ENCODE measurements around the gene GKAP1.

GKAP1 gene

GRCh38 chr9:83708515-83709158 lies 108.9 kb downstream of the GKAP1 start:
- Histone ChIP-seq H3K79me2 (ENCODE audit: insufficient read depth, low read length) (peaks cover 39% of the 10 kb centered on the region), H3K27ac (ENCODE audit: low read depth, low read length, poor library complexity, severe bottlenecking) (peak overlapping the region; percentile 84), H3F3A (ENCODE audit: insufficient read depth, low read length) (no peaks in the 10 kb centered on the region), H3K9me3 (ENCODE audit: low read length) (no peaks in the 10 kb centered on the region), H3K27me3 (ENCODE audit: insufficient read depth, low read length) (no peaks in the 10 kb centered on the region), H3K4me1 (ENCODE audit: insufficient read depth, low read length, severe bottlenecking) (peaks cover 35% of the 10 kb centered on the region), H2AFZ (ENCODE audit: low read length) (no peak overlapping the region), H3K4me3 (ENCODE audit: low read depth, low read length, poor library complexity, severe bottlenecking) (peak overlapping the region; percentile 97), H4K20me1 (ENCODE audit: insufficient read depth, low read length) (no peaks in the 10 kb centered on the region), H3K9me2 (ENCODE audit: low read depth, low read length) (no peaks in the 10 kb centered on the region), H3K9ac (ENCODE audit: low read length) (peak overlapping the region; percentile 98), H3K36me3 (ENCODE audit: insufficient read depth, low read length) (peaks cover 21% of the 10 kb centered on the region), H3K4me2 (ENCODE audit: low read length) (peak overlapping the region; percentile 74)
- TF ChIP-seq EZH2 (IDR thresholded peaks at IDR 0.05; ENCODE audit: borderline replicate concordance, low read length) = no peak
- TF ChIP-seq, protein P1, sequence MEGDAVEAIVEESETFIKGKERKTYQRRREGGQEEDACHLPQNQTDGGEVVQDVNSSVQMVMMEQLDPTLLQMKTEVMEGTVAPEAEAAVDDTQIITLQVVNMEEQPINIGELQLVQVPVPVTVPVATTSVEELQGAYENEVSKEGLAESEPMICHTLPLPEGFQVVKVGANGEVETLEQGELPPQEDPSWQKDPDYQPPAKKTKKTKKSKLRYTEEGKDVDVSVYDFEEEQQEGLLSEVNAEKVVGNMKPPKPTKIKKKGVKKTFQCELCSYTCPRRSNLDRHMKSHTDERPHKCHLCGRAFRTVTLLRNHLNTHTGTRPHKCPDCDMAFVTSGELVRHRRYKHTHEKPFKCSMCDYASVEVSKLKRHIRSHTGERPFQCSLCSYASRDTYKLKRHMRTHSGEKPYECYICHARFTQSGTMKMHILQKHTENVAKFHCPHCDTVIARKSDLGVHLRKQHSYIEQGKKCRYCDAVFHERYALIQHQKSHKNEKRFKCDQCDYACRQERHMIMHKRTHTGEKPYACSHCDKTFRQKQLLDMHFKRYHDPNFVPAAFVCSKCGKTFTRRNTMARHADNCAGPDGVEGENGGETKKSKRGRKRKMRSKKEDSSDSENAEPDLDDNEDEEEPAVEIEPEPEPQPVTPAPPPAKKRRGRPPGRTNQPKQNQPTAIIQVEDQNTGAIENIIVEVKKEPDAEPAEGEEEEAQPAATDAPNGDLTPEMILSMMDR (IDR thresholded peaks at IDR 0.05; ENCODE audit: low read length) = peak; percentile 58

GRCh38 chr9:83707768-83708514 lies 109.6 kb downstream of the GKAP1 start, which contains the start of gene UBQLN1:
TSS of gene UBQLN1 (minus strand) at chr9:83707958. CDS start at chr9:83707679, 279 bp downstream.
- peaks cover 46% of the 10 kb centered on the region for H3K79me2 ChIP-seq (ENCODE audit: insufficient read depth, low read length)
- no peaks in the 10 kb centered on the region for H3K9me3 ChIP-seq (ENCODE audit: low read length)
- no peak within 1 kb of the TSS for H2AFZ ChIP-seq (ENCODE audit: low read length)
- no peaks in the 10 kb centered on the region for H3K27me3 ChIP-seq (ENCODE audit: insufficient read depth, low read length)
- H3K4me2 ChIP-seq (ENCODE audit: low read length) = peak within 1 kb of the TSS; percentile 74
- H3F3A ChIP-seq (ENCODE audit: insufficient read depth, low read length) = no peaks in the 10 kb centered on the region
- H3K27ac ChIP-seq (ENCODE audit: low read depth, low read length, poor library complexity, severe bottlenecking) = peak within 1 kb of the TSS; percentile 84
- no peaks in the 10 kb centered on the region for H4K20me1 ChIP-seq (ENCODE audit: insufficient read depth, low read length)
- H3K9ac ChIP-seq (ENCODE audit: low read length) = peak within 1 kb of the TSS; percentile 98
- peaks cover 21% of the 10 kb centered on the region for H3K36me3 ChIP-seq (ENCODE audit: insufficient read depth, low read length)
- no peaks in the 10 kb centered on the region for H3K9me2 ChIP-seq (ENCODE audit: low read depth, low read length)
- H3K4me3 ChIP-seq (ENCODE audit: low read depth, low read length, poor library complexity, severe bottlenecking) = peak within 1 kb of the TSS; percentile 97
- no peak for TF ChIP-seq EZH2 (IDR thresholded peaks at IDR 0.05; ENCODE audit: borderline replicate concordance, low read length)
- TF ChIP-seq, protein P1 (IDR thresholded peaks at IDR 0.05; ENCODE audit: low read length) = no peak
- peaks cover 42% of the 10 kb centered on the region for H3K4me1 ChIP-seq (ENCODE audit: insufficient read depth, low read length, severe bottlenecking)

GRCh38 chr9:83707518-83707767 lies 110.1 kb downstream of the GKAP1 start:
- Histone ChIP-seq H3K4me2 (ENCODE audit: low read length) (peak overlapping the region; percentile 74), H3K4me3 (ENCODE audit: low read depth, low read length, poor library complexity, severe bottlenecking) (peak overlapping the region; percentile 97), H3K4me1 (ENCODE audit: insufficient read depth, low read length, severe bottlenecking) (peaks cover 47% of the 10 kb centered on the region), H3K9me3 (ENCODE audit: low read length) (no peaks in the 10 kb centered on the region), H3K27ac (ENCODE audit: low read depth, low read length, poor library complexity, severe bottlenecking) (peak overlapping the region; percentile 84), H4K20me1 (ENCODE audit: insufficient read depth, low read length) (no peaks in the 10 kb centered on the region), H3F3A (ENCODE audit: insufficient read depth, low read length) (no peaks in the 10 kb centered on the region), H3K79me2 (ENCODE audit: insufficient read depth, low read length) (peaks cover 50% of the 10 kb centered on the region), H3K27me3 (ENCODE audit: insufficient read depth, low read length) (no peaks in the 10 kb centered on the region), H2AFZ (ENCODE audit: low read length) (no peak overlapping the region), H3K9ac (ENCODE audit: low read length) (peak overlapping the region; percentile 98), H3K36me3 (ENCODE audit: insufficient read depth, low read length) (peaks cover 21% of the 10 kb centered on the region), H3K9me2 (ENCODE audit: low read depth, low read length) (no peaks in the 10 kb centered on the region)
- TF ChIP-seq, protein P1 (IDR thresholded peaks at IDR 0.05; ENCODE audit: low read length) = no peak
- TF ChIP-seq EZH2 (IDR thresholded peaks at IDR 0.05; ENCODE audit: borderline replicate concordance, low read length) = no peak

Data from OCI-LY1 (cell line).